Activated CD4-positive, alpha-beta T cell treated with anti-CD3 and anti-CD28 coated beads, Interleukin-2, Interleukin-4, amounts not matched to agents 100 ng/mL and 50 ng/mL, durations not matched to agents 16 hours and 8 hours (primary cell): Measurements from ENCODE around the gene ATP13A3.

Experiments used
- DNase-seq: peaks from one replicate; pipeline ENCODE4 v3.0.0-alpha.2; 2020; ENCODE audit warnings: low spot score

ATP13A3 gene

DNA sequence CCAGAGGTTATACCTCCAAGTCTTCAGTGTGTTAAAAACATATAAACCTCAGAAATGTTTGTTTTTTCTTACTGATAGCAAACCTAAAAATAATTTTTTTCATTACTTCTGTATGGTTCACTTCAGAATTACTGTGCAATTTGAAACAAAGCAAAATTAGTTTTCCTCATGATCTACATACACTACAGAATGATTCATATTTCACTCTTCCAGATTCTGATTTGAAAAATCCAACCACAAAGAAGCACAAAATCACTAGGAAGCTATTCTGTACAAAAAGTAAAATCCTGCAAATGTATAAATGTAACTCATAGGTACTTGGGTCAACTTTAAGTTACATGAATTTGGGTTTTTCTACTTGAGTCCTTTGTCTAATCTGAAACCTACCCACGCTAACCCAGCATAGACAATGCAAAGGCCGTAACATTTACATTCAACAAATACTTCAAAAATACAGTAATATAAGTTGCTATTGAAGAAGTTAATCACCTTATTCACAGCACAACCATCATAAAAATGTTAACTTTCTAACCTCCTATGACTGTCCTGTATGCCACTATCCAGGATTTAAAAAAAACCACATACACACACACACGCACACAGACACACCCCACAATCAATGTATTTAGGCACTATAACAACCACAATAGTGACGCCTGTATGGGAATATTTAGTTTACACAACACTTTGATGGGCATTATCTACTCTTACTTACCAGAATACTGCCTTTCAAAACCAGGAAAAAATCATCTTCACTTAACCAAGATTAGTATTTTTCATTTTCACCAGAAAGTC is 11.5 kb downstream of the ATP13A3 start:
- DNase-seq, result no peak

GRCh38 chr3:194474675-194475074 is 12.1 kb downstream of the ATP13A3 start:
- no peak for DNase-seq

GRCh38 chr3:194472290-194472920 is 14.4 kb downstream of the ATP13A3 start:
- peak; percentile 61 for DNase-seq

DNA sequence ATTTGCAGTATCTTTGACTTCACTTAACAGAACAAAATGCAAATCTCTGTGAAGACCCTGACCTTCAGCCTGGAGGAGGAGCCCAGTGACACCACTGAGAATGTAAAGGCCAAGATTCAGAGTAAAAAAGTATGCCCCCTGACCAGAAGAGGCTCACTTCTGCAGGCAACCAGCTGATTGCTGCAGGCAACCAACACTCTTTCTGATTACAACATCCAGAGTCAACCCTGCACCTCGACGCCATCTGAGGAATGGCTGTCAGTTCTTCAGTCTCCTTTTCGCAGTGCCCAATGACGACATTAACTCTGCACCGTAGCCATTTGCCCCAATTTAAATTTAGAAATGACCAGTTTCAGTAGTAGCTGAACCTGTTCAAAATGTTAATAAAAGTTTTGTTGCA is 14.9 kb downstream of the ATP13A3 start:
- no peak for DNase-seq

DNA sequence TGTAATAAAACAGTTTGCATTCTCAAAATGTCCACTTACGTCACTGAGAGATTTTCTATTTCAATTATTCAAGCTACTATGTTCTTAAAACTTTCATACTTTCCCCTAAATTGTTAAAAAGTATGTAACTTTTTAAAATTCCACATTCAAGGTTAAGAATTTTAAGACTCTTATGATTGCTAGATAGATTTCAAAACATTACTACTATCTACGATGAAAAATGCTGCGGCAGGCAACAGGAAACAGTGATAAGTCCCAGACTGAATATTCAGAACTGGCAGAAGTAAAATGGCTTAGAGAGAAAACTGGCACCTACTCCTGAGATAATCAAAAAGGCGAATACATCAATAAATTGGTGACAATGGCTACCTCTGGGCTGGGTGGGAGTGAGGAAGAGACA is 16.2 kb downstream of the ATP13A3 start:
- DNase-seq, result no peak

DNA sequence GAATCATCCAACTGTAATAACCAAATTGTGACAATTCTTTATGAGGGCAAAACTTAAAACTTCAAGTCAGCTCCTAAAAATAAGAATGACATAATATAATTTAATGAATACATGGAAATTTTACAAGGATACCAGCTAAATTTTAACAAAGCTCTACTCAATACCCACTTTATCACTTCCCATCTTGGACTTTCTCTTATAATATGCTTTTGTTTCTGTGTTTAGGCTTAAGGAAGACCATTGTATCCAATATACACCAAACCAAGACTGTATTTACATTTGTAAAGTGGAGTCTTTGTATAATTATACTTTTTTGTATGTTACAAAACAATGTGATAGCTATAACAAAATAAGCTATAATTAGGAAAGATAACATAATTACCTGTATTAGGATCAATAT is 16.8 kb downstream of the ATP13A3 start:
- DNase-seq, result no peak

- no peak for DNase-seq
These were observed 18.7 kb downstream of the ATP13A3 start for GRCh38 chr3:194468086-194468485.

DNA sequence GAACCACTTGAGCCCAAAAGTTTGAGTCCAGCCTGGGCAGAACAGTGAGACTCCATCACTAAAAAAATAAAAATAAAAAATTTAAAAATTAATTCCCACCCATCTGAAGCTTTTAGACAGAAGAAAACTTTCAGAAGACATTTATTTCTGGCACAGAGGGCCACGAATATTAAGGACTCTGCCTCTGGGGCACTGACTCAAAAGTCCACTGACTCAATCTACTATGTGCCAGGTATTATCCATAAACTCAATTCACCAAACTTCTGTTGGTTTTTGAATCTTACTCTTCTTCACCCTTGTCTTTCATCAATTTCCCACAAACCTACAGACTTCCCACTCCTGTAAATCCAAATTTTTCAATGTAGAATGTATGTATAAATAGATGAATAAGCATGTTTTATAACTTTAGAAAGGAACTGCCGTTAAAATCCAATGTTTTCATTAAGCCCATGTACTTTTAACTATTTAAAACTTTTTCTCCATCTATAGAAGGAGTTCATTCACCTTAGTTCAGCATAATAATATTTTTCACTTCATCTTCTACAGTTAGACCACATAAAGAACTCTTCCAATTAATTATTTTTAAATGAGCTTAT is 19.9 kb downstream of the ATP13A3 start:
- no peak for DNase-seq

DNA sequence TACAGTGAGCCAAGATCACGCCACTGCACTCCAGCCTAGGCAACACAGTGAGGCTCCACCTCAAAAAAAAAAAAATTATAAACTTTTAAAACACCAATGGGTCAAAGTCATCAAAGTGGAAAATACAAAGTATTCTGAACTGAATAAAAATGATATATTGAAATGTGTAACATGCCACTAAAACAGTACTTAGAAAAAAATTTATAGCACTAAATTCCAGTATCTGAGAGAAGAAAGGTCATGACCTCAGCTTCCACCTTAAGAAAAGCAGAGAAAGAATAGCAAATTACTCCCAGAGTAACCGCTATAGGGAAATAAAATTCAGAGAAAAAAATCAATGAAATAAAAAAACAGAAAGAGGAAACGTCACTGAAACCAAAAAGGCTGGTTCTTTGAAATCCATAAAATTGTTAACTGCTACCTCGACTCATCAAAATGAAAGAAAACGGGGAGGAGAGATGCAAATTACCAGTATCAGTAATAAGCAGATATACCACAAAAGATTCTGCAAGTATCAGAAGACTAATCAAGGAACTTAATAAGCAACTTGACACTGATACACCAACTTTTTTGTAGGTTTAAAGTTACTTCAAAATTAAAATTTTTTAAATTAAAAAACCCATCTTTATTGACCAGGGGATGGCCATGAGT is 20.8 kb downstream of the ATP13A3 start:
- DNase-seq, result no peak

GRCh38 chr3:194465246-194465645 is 21.6 kb downstream of the ATP13A3 start:
- DNase-seq, result no peak

GRCh38 chr3:194464692-194465091 is 22.1 kb downstream of the ATP13A3 start:
- no peak for DNase-seq

- no peak for DNase-seq
These were observed 23.9 kb downstream of the ATP13A3 start for GRCh38 chr3:194462936-194463335.

DNA sequence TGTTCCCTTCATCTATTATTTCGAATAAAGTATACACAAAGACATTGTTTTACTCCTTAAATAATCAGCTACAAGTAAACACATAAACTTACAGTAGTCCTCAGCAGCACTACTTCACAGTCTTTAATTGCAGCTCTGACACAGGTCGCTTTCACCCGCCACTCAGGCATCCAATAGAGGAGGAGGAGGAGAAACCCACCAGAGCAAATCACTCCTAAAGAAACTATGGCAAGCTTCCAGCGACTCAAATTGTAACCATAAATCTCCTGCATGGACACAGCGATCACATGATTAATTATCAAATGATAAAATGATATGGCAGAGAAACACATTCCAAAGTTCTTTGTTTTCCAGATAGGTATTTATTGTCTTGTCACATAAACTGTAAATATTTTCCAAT is 26.2 kb downstream of the ATP13A3 start:
- DNase-seq, result no peak

GRCh38 chr3:194458131-194458530 is 28.7 kb downstream of the ATP13A3 start:
- no peak for DNase-seq

DNA sequence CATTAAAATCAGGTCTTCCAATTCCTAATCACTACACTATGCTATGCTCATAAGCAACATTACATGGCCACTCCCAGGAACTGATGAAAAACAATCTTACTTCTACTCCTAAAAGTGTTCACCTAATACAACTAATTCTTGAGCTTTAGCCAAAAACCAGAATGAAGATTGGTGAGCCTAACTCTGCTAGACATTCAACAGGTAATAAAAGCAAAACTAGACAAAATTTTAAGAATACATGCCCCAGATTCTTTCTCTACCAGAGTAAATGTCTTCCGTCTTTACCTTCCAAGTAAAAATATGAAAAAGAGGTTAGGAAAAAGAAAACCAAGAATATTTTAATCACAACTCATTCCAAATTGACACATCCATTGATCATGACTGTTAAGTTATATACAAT is 31.3 kb downstream of the ATP13A3 start:
- no peak for DNase-seq

DNA sequence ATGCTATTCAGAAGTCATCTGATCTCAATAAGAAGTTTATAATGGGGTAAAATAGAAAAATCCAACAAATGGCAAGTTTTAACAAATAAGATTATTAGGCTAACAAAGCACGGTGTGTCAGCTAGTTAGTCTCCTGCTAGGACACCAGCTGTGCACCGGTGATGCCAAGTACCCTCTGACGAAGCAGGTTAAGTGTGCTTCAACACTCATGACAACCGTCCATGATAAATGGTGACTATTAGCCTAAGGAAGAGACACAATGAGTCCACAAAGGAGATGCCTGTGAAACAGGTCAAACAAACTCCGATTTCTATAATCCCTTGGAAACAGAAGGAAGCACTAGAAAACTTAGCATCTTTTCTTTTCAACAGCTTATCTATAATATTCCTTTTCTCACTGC is 36.5 kb downstream of the ATP13A3 start:
- no peak for DNase-seq

DNA sequence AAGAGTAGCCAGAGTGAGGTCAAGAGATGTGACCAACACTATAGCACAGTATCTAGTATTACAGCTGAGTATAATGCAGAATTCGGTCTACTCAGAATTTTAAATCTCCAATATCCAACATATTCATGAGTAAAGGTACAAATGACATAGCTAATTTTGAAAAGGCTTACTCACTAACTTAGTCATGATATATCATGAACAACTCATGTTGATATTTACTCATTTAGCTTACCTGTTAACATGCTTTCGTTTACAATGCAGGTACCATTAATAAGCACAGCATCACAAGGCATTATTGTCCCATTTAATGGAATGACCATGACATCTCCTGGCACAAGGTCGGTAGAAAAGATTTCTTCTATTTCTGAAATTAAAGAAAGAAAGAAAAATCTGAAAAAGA is 36.9 kb downstream of the ATP13A3 start:
- no peak for DNase-seq

- no peak for DNase-seq
These were observed 39.1 kb downstream of the ATP13A3 start for GRCh38 chr3:194447657-194448056.

GRCh38 chr3:194447161-194447560 is 39.6 kb downstream of the ATP13A3 start:
- DNase-seq, result peak; percentile 21

- DNase-seq, result no peak
These were observed 40.0 kb downstream of the ATP13A3 start for GRCh38 chr3:194446754-194447153.

DNA sequence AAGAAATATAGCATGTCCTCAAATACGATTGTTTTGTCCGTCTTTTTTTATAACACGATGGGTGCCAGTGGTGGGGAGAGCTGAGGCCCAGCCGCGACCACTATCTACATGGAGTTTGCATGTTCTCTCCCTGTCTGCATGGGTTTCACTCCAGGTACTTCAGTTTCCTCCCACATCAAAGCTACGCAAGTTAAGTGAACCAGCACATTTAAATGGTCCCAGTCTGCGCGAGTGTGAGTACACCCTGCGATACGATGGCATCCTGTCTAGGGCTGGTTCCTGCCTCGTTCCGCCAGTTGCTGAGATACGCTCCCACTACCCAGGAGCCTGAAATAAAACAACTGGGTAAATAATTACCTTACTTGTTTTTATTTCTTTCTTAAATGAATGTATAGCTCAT is 40.6 kb downstream of the ATP13A3 start:
- no peak for DNase-seq

GRCh38 chr3:194443901-194444300 is 42.9 kb downstream of the ATP13A3 start:
- no peak for DNase-seq

- no peak for DNase-seq
These were observed 46.0 kb downstream of the ATP13A3 start for GRCh38 chr3:194440756-194441155.
